Omental fat pad (tissue), 4 donors: ENCODE results near the gene RANBP1. TPM values are rescaled to one million over a fixed set of nuclear protein-coding genes. Genes with fewer than 3 reads are reported as not detected.

ENCODE experiments used
- ATAC-seq: fragments of 150-250 bp; one replicate; pipeline ENCODE4 v1.9.1; 2016; ENCODE audit warnings: mild to moderate bottlenecking, moderate library complexity; ENCODE audit not compliant: low FRiP score
- DNase-seq: peaks from one replicate; pipeline ENCODE4 v3.0.0-alpha.2; 2019; ENCODE audit warnings: low spot score
- CTCF ChIP-seq, 3 donors: fragments of 450-650 bp; IDR thresholded peaks; one replicate each; pipeline ENCODE4 v1.5.1; 2016 to 2017; ENCODE audit warnings: antibody characterized with exemption in 3 of 3, mild to moderate bottlenecking in 3 of 3, moderate library complexity in 2 of 3
- total RNA-seq, 4 donors: library from RNA; depleted of rRNA; stranded (reverse); fragments of >200 nt; gene quantifications; one replicate each; pipeline ENCODE4 v1.1.0, GENCODE V29; 2016

The RANBP1 gene
- total RNA-seq, 4 donors from 2014 or later, result 146 to 285 (median 159) TPM

GRCh38 chr22:20114506-20115475, 1.1 kb upstream of the RANBP1 start:
- DNase-seq, result no peak
- ATAC-seq, result no peak
- no peak for TF ChIP-seq CTCF (IDR thresholded peaks at IDR 0.05)

GRCh38 chr22:20116376-20116950, 559 bp downstream of the RANBP1 start:
- no peak for TF ChIP-seq CTCF (IDR thresholded peaks at IDR 0.05)
- ATAC-seq, result no peak
- no peak for DNase-seq

GRCh38 chr22:20116951-20117632, 1.2 kb downstream of the RANBP1 start, which contains the start of gene TRMT2A:
TRMT2A (minus strand) TSS chr22:20117226; CDS start chr22:20116906, 320 bp downstream.
- TF ChIP-seq CTCF (IDR thresholded peaks at IDR 0.05), result no peak
- DNase-seq (peak; percentile 96), ATAC-seq (peak; percentile 94)

- no peak for DNase-seq
- peak; percentile 2 for ATAC-seq
- no peak for TF ChIP-seq CTCF (IDR thresholded peaks at IDR 0.05)
Observed at GRCh38 chr22:20117633-20118299, 1.9 kb downstream of the RANBP1 start.

- ATAC-seq (no peak), DNase-seq (no peak)
Observed at GRCh38 chr22:20118300-20119020, 2.6 kb downstream of the RANBP1 start.

More at GRCh38 chr22:20118300-20119020, 2.6 kb downstream of the RANBP1 start:
- TF ChIP-seq CTCF (IDR thresholded peaks at IDR 0.05), result no peak
